ENCODE data around the gene PSORS1C2. TPM values are rescaled to one million over a fixed set of nuclear protein-coding genes. Genes with fewer than 3 reads are reported as not detected.

PSORS1C2 gene
- polyA plus RNA-seq, 2 of the 4 experiments (the other 2 are of a cell fraction): 0.08 TPM; not detected in 1

GRCh38 chr6:31116661-31117385, 22.0 kb downstream of the PSORS1C2 start:
- Histone ChIP-seq H3K4me3 (no peak overlapping the region), H3K4me2 (no peak overlapping the region), H3K27ac (no peak overlapping the region), H3K4me1 (peaks cover 17% of the 10 kb centered on the region), H3K9me3 (no peaks in the 10 kb centered on the region)
- POLR2A ChIA-PET: no interaction called here
- TF ChIP-seq CHD2 (IDR thresholded peaks at IDR 0.05; ENCODE audit: low read length, partially characterized antibody) (no peak), NPAS2 (CRISPR knock-in tag; IDR thresholded peaks at IDR 0.05; ENCODE audit: borderline replicate concordance) (no peak), KDM5A (IDR thresholded peaks at IDR 0.05) (no peak), BHLHE40 (IDR thresholded peaks at IDR 0.05; ENCODE audit: low read depth, low read length) (no peak), PBX3 (IDR thresholded peaks at IDR 0.05) (no peak), MAFK (IDR thresholded peaks at IDR 0.05; ENCODE audit: partially characterized antibody) (no peak)
- FAIRE-seq (no peak), DNase-seq (ENCODE audit: low read depth in 1 of 2, low spot score in 1 of 2) (no peak), ATAC-seq (no peak)
- 93% methylated on average over 15 of the region's 19 CpGs for WGBS (ENCODE audit: missing lambda C conversion rate)
- CTCF ChIA-PET: interaction anchor here (0.6 to 4.0 kb wide), 10 partner anchors 9 to 250 kb away, joined by 3 to 31 read pairs (median 4); no protein-coding TSS in a partner anchor

- no peaks in the 10 kb centered on the region for H3K9me3 ChIP-seq
- peaks cover 16% of the 10 kb centered on the region for H3K4me1 ChIP-seq
- FAIRE-seq: no peak
- ChIA-PET POLR2A (no interaction called here), CTCF (interaction anchor here (0.8 to 4.0 kb wide), 18 partner anchors 7 to 239 kb away, joined by 3 to 31 read pairs (median 4); partner anchors contain the start of gene VARS2)
- no peak overlapping the region for H3K4me3 ChIP-seq
- no peak for TF ChIP-seq ZFP36 (IDR thresholded peaks at IDR 0.05; ENCODE audit: borderline replicate concordance, partially characterized antibody)
- TF ChIP-seq CHD2 (IDR thresholded peaks at IDR 0.05; ENCODE audit: low read length, partially characterized antibody): no peak
- TF ChIP-seq MAZ (IDR thresholded peaks at IDR 0.05; ENCODE audit: borderline replicate concordance, low read depth, low read length): no peak
- TF ChIP-seq NR3C1 (IDR thresholded peaks at IDR 0.05): no peak
- TF ChIP-seq ESRRA (IDR thresholded peaks at IDR 0.05; ENCODE audit: borderline replicate concordance, low read length): no peak
- no peak for TF ChIP-seq CHD4 (IDR thresholded peaks at IDR 0.05; ENCODE audit: borderline replicate concordance)
- no peak for TF ChIP-seq ZSCAN20 (CRISPR knock-in tag; IDR thresholded peaks at IDR 0.05)
- no peak for TF ChIP-seq RNF2 (IDR thresholded peaks at IDR 0.05; ENCODE audit: borderline replicate concordance, low read depth)
- TF ChIP-seq HOXB13 (CRISPR knock-in tag; IDR thresholded peaks at IDR 0.05; ENCODE audit: low read depth): no peak
- TF ChIP-seq CBX2 (IDR thresholded peaks at IDR 0.05; ENCODE audit: borderline replicate concordance, low read depth): no peak
- TF ChIP-seq EP300 (IDR thresholded peaks at IDR 0.05): no peak
- H3K4me2 ChIP-seq: peak overlapping the region; percentile 87
- H3K27ac ChIP-seq: peak overlapping the region; percentile 92 to 93; a peak in 4 of 6 replicates
- WGBS (ENCODE audit: missing lambda C conversion rate): 94% methylated on average over 11 of the region's 12 CpGs
- DNase-seq (ENCODE audit: low read depth in 1 of 2, low spot score in 1 of 2): no peak
- ATAC-seq: no peak
Observed at GRCh38 chr6:31115941-31116560, 22.8 kb downstream of the PSORS1C2 start.

GRCh38 chr6:31114970-31115849, 23.7 kb downstream of the PSORS1C2 start:
- TF ChIP-seq RAD21 (conservative IDR thresholded peaks at IDR 0.05 in 1 of 2, IDR thresholded peaks at IDR 0.05 in 1 of 2): peak; percentile 53 to 61; a peak in 4 of 5 replicates
- peak; percentile 46 for TF ChIP-seq CTCF (IDR thresholded peaks at IDR 0.05)
- TF ChIP-seq MAX (IDR thresholded peaks at IDR 0.05): no peak
- 43% methylated on average over 9 of the region's 9 CpGs for WGBS (ENCODE audit: missing lambda C conversion rate)
- FAIRE-seq: no peak

More at GRCh38 chr6:31114970-31115849, 23.7 kb downstream of the PSORS1C2 start:
- H3K4me2 ChIP-seq: peak overlapping the region; percentile 87
- DNase-seq (ENCODE audit: low read depth in 1 of 2, low spot score in 1 of 2) (peak; percentile 50 to 79), ATAC-seq (peak; percentile 87 to 92)
- ChIA-PET POLR2A (interaction anchor here (0.6 to 1.3 kb wide), 7 partner anchors 10 to 427 kb away, joined by 3 to 6 read pairs (median 4); partner anchors contain the start of gene GTF2H4), CTCF (interaction anchor here (0.6 to 4.0 kb wide), 27 partner anchors 8 to 288 kb away, joined by 3 to 31 read pairs (median 4); partner anchors contain the start of gene VARS2)
- H3K4me1 ChIP-seq: peaks cover 16% of the 10 kb centered on the region
- H3K9me3 ChIP-seq: no peaks in the 10 kb centered on the region
- peak overlapping the region; percentile 40 for H3K4me3 ChIP-seq
- H3K27ac ChIP-seq: peak overlapping the region; percentile 92 to 93

All from A549 (cell line).